Stimulated activated CD4-positive, alpha-beta T cell treated with anti-CD3 and anti-CD28 coated beads, Interleukin-4, amount 100 ng/mL, for 1 hour (primary cell): ENCODE data around the gene IFITM10.
A peak's percentile ranks its signal among the peaks of the same experiment; 100 is the strongest.

Source experiments
- DNase-seq: peaks from one replicate; pipeline ENCODE4 v3.0.0-alpha.2; 2020

The IFITM10 gene

GRCh38 chr11:1706634-1707400, 43.6 kb downstream of the IFITM10 start:
- DNase-seq: no peak

GRCh38 chr11:1705126-1706052, 45.0 kb downstream of the IFITM10 start:
- DNase-seq: no peak

GRCh38 chr11:1703146-1703545, 47.2 kb downstream of the IFITM10 start:
- DNase-seq: no peak

- DNase-seq: no peak
Measured at GRCh38 chr11:1702506-1702905, 47.9 kb downstream of the IFITM10 start.

GRCh38 chr11:1701091-1701807, 49.1 kb downstream of the IFITM10 start:
- DNase-seq: no peak

GRCh38 chr11:1699771-1700170, 50.6 kb downstream of the IFITM10 start:
- DNase-seq: no peak

- DNase-seq: no peak
Measured at GRCh38 chr11:1696608-1697570, 53.5 kb downstream of the IFITM10 start, which contains the start of gene KRTAP5-6. Gene KRTAP5-6 (plus strand): TSS chr11:1697195. CDS start chr11:1697246, 51 bp downstream.

GRCh38 chr11:1695548-1696108, 54.8 kb downstream of the IFITM10 start:
- DNase-seq: no peak

GRCh38 chr11:1694846-1695547, 55.4 kb downstream of the IFITM10 start:
- no peak for DNase-seq

- peak; percentile 86 for DNase-seq
Measured at GRCh38 chr11:1694064-1694845, 56.1 kb downstream of the IFITM10 start.

GRCh38 chr11:1693327-1694063, 56.9 kb downstream of the IFITM10 start:
- peak; percentile 78 for DNase-seq

GRCh38 chr11:1692708-1693326, 57.6 kb downstream of the IFITM10 start:
- DNase-seq: no peak

GRCh38 chr11:1691878-1692707, 58.3 kb downstream of the IFITM10 start:
- DNase-seq: no peak

GRCh38 chr11:1691026-1691877, 59.1 kb downstream of the IFITM10 start:
- DNase-seq: no peak

- DNase-seq: no peak
Measured at GRCh38 chr11:1690167-1691025, 60.0 kb downstream of the IFITM10 start.
